Activated CD4-positive, alpha-beta T cell treated with anti-CD3 and anti-CD28 coated beads for 48 hours (primary cell): ENCODE data around the gene NUCKS1.
A peak's percentile ranks its signal among the peaks of the same experiment; 100 is the strongest.

Experiments
- DNase-seq: peaks from one replicate; pipeline ENCODE4 v3.0.0-alpha.2; 2020

Gene NUCKS1, protein sequence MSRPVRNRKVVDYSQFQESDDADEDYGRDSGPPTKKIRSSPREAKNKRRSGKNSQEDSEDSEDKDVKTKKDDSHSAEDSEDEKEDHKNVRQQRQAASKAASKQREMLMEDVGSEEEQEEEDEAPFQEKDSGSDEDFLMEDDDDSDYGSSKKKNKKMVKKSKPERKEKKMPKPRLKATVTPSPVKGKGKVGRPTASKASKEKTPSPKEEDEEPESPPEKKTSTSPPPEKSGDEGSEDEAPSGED

DNA sequence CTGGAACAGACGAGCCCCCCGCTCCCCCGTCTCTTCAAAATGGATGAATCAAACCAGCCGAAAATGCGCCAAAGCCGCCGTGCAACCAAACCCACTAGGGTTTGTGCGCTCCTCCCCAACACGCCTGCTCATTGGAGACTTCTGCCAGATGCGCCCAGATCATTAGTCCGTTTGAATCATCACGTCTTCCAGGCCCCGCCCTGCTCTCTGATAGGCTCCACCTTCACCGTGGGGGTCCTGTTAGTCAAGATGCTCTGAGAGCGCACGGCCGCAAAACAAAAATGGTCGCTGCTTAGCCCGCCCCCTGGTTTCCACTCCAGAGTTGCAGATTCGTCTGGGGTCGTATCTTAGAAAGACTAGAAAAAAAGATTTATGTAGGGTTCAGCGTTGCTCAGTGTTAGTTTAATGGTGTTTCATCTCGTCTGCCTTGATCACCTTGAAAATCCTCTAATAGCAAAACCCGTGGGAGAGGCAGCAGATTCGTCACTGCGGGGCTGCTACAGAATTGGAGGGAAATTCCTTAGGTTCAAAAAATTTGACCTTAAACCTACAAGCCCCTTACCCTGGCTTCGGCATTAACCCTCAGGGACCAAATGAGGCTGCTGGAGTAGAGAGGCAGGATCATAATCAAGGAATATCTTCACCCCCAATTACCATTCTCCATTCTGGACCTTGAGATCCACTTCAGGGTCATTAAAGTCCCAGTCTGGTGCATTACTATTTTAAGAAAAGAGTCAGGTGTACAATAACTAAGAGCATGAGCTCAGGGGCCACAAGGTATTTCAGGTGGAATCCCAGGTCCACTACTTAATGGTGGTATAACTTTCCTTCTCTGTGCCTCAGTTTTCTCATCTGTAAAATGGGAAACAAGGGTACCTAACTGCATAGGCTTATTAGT lies at the start of gene NUCKS1:
NUCKS1 (minus strand) TSS at position 45 of the 898 bp plus-strand sequence. CDS start 209 bp downstream, outside the sequence.
- DNase-seq = peak; percentile 97

DNA sequence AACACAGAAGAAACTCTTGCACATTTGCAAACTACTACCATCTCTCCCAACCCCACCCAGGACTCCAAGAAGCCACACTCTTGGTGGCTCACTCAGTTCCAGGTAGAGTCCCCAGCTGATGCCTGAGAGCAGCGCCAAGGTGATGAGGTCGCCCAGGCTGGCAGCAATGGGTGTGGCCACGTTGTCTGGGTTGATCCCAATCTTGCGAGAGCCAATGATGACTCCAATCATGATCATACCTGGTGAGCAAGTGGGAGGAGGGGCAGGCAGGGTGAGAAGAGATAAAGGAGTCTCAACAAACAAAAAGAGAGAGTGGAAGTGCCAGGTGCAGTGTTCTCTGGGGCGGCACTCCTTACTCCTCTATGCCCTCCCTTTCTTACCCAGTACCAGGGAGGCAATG lies 48.6 kb upstream of the NUCKS1 start:
- DNase-seq = no peak

DNA sequence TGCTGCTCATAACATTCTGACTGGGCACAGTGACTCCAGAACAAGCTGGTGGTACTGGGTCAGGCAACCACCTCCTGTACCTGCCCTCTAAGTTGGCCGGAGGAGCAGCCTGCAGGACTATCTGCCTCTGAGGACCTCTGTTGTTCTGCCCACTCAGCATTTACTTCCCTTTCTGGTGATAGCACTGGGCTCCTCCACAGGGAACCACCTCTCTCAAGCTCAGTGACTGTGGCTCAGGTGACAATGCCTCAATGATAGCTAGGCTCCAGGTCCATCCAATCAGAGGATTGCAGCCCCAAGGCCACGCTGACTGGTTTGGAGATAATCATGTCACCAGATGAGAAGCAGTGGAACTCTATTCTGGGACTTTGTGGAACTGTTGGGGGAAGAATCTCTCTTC lies 47.2 kb upstream of the NUCKS1 start:
- DNase-seq = no peak

DNA sequence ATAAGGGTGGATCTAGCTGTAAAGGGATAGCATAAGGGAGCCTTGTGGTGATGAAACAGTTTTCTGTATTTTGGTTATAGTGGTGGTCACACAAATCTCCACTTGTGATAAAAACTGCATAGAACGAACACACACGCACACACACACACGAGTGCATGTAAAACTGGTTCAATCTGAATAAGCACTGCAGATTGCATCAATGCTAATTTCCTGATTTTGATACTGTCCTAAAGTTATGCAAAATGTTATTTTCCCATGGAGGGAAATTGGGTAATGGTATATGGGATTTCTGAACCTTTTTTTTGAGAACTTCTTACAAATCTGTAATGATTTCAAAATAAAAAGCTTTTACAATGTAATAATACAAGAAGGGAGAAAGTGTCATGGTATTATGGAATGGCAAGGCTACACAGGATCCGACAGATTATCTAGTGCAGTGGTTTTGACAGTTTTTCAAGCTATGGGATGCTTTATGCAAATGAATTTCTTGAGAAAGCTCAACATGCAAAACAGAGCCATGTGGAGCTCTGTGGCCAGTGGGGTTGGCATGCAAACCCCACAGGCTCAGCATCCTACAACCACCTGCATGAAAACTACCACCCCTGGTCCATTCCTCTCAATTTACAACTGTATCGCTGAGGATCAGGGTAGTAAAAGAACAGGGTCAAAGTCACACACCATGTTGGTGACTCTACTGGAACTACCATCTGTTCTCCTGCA lies 44.2 kb upstream of the NUCKS1 start:
- DNase-seq = no peak

DNA sequence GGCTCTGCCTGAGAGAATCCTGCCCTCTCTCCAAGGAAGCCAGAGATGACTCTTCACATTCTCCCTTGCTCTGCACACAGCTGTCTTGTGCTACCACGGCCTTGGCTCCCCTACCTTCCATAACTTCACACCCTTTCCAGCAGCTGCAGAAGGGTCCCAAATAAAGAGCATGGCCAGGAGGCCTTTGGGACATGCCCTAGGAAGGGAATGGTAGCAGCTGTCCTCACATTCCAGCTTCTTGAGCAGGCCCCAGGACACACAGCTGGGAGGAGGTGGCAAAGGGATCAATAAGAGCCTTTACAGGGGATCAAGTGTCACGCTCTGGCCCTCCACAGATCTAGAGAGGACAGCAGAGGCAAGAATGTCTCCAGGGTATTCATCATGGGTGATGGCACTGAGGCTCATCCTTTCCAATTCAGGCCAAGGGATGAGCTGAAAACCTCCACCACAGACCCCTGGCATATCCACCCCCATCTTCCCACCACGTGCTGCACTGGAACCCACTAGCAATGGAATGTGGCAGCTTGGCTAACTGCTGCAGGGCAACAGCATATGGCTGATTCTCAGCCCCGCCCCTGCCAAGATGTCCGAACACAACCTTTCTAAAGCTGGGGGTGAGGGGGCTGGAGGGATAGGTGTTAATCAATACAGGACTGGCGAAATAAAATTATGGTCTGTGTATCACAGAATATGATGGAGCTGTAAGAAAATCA lies 43.1 kb upstream of the NUCKS1 start:
- DNase-seq = no peak

DNA sequence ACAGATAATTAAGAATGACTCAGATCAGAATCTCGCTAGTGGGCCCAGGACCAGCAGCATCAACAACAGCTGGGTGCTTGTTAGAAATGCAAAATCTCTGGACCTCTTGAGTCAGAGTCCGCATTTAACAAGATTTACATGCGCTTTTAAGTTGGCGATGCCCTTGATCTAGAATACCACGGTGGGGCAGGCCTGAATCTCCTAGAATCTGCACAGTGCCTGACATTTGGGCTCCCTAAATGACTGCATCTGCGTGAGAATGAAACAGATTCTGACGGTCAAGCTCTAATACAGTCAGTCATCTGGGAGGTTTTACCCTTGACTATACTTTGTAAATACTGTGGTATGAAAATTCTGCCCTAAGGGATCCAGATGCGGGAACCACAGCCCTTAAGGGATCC lies 42.5 kb upstream of the NUCKS1 start:
- no peak for DNase-seq

DNA sequence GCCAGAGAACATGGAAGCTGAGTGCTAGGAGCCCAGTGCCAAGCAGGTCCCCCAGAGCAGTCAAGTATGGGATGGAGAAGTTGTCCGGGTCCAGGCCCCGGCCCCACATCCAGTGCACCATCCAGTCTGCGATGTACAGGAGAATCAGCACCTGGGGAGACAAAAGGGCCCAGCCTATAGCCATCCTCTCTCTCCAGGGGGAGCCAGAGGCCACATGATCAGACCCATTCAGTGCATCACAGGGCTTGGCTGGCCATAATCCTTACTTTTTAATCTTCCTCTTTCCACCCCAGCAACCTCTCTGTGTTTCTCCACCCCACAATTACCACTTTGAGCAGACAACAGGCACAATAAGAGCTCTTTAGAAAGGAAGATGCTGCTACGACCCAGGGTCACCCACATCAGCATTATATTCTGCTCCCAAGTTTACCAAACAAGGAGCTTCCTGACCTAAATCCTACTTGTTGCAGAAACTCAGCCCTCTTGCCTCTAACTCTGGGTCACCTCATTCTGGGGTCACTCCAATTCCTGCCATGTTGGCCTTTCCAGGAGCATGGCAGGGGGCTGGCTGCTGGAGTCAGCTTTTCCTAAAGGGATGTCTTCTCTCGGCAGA lies 41.7 kb upstream of the NUCKS1 start:
- peak; percentile 66 for DNase-seq

DNA sequence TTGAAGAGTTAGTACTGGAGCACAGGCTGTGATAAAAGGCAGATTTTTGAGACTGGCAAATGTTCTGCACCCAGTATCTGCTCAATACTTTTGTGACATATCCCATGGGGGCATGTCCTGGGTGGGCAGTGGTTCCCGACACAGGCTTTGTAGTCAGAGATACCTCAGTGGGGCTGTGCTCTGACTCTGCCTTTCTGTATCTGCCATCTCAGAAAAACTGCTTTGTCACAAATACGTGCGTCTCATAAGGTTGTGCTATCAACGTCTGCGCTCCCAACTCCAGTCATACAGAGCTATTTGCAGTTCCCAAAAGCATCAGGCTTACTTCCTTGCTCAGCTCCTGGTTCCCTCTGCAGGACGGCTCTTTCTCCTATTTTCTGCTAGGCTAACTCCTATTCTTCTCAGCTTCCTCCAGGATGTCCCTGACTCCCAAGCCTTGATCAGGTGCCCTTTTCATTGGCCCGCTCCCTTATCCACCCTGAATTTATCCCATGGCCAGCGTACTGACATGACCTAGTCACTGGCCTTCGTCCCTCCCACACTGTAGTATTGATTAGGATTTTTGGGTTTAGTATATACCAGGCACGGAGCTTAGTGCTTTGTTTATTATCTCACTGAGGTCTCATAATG lies 37.4 kb upstream of the NUCKS1 start:
- no peak for DNase-seq

DNA sequence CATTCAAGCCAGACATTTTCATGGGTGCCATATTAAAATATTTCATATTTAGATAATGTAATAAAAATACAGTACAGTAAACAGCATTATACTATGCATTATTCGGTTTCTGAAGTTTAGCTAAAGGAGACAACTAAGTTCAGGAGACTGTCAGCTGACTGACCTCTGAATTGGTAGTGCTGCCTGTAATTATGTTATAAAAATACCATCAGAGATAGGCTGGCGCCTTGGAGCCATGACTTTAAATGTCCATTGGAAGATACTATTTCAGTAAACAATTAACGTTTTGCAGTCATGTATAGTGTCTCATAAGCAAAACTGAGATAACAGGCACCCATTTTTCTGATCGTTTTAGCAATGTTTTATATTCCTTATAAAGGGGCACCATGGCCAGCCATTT lies 36.6 kb upstream of the NUCKS1 start:
- DNase-seq = no peak

DNA sequence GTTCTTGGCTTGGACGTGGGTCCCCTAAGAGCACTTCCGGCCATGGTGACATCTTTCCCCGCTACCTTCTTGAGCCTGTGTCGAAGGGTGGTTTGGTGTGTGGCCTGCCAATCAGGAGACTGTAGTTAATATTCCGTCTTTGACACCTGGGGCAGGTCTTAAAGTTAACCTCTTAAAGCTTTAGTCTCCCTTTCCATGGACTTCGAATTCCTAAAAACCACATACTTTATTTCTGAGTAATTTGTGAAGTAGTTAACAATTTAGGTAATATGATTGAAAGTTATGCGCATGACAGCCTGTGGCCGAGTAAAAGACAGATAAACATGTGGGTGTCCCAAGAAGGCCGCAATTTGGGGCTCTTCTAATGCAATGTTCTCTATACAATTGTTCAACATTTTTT lies 35.5 kb upstream of the NUCKS1 start:
- DNase-seq = no peak

DNA sequence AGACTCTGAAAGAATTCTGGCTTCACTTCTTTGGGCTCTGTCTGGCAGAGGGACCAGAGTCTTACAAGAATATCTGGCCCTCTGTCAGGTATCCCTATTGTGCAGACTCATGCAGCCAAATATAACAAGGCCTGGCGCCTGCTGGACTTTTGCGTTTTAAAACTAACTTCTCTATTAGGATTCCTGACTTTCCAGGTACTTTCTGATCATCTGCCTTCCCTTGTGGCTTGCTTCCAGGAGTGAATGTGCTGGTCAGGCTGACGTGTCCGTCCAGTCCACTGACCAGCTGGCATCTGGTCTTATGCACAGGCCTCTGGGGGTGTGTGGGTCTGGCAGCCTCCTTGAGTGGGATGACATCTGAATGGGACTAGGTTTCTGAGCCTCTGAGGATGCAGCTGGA lies 33.9 kb upstream of the NUCKS1 start:
- no peak for DNase-seq

DNA sequence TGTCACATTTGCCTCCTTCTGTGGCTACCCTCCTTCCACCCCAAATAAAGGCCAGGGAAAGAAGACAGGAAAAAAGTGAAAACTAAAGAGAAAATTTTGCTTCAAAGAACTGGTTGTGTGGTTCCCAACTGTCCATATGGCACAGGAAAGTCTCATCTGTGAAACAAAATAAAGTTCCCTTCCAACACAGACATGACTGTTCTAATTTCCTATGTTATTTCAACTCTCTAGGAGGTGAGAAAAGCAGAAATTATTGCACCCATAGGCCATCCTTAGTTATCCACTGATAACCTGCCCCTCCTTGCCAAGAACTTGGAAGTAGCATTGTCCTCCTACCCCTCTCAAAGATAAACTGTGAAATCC lies 33.4 kb upstream of the NUCKS1 start:
- DNase-seq = no peak

DNA sequence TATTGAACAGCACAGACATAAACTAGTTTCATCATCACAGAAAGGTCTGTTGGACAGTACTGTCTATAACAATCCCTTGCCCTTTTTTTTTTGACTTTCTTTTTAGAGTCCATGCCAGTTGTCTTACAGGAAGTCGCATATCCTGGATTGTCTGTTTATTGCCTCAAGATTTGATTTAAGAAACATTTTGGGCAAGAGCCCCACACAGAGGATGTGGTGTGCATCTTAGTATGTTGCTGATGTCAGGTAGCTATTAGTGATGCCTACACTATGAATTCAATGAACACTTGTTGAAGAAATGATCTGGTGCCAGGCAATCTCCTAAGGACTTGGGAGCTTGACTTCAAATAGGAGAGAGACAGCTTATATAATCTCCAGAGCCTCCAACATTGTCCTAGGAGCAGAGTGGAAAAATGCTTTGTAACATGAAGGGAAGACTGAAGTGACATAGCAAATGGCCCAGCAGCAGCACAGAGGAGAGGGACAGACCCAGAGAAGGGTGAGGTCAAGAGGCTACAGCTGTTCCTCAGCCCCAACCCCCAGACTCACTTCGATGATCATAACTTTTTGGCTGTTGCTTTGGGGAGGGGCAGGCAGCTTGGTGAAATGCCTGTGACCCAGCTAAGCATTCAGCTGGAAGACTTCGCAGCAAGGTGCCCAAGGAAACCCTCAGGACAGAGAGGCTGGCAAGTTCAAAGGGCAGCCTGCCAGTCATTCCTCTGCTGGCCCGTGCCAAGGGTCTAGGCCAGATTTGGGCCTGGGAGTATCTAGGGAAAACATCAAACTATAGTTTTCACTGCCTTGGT lies 32.8 kb upstream of the NUCKS1 start:
- DNase-seq = no peak

DNA sequence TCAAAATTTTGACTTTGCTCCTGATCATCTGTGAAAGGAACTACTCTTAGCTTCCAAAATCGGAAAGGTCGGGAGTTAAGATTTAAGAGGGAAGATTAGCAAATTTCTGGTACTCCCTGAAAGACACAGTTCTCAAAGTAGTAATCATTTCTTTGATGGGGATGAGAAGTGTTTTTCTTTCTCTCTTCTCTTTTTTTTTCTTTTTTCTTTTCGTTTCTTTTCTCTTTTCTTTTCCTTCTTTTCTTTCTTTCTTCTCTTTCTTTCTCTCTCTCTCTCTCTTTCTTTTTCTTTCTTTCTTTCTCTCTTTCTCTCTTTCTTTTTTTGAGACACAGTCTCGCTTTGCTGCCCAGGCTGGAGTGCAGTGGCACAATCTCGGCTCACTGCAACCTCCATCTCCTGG lies 30.4 kb upstream of the NUCKS1 start:
- no peak for DNase-seq

DNA sequence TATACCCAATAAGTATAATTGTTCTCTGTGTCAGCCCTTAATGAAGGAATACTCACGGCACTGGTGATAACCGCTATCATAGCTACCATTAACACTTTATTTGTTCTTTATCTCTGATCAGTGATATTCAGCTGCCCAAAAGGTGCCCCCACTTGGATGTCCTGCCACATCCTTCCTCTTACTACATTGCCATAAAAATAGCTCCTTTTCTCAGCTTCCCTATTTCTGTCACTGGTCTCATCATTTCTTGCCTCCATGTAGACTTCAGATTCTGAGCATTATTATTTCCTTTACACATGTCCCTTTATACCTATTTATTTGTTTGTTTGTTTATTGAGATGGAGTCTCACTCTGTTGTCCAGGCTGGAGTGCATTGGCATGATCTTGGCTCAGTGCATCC lies 28.0 kb upstream of the NUCKS1 start:
- no peak for DNase-seq

DNA sequence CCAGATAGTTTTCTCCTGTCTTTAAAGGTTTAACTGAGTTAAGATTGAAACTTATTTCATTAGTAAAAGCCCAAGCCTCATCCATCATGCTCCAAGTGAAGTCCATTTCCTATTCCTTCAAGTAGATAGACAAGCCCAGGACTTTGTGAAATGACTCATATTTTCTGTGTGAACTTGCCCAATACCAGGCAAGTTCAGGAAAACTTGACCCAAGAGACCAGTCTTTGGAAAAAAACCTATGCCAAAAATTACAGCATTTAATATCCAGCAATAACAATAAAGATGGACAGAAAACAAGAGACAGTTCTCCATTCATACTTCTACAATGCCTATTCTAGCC lies 25.7 kb upstream of the NUCKS1 start:
- DNase-seq = no peak

DNA sequence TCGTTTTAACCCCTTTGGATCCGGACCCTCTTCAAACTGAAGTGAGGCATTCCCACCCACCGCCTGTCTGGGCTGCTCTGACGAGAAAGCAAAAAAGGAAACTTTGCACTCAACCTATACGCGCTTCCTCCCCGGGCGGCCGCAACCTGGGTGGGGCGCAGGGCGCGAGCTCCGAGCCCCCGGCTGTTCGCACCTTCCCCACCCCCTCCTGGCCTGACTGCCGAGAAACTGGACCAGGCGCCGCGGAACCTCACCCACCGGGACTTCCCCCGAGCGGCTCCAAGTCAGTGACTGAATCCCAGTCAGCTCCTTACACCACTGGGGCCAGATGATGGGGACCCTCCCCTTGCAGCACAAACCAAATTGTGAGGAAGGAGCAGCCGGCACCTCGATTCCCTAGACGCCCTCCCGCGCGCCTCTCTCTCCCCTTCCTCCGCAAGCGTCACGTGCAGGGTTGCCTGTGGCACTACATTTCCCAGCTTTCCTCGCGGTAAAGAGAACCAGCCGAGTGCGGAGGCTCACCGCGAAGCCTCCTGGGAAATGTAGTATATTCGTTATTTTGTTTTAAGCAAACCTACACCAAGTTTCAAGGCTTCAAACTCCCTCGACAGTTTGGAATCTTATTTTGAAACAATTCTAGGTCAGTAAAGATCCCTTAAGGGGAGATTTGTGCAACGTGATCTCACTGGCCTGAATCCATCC lies 25.2 kb upstream of the NUCKS1 start, which contains the start of gene RAB29:
RAB29 (minus strand) TSS at position 468 of the 702 bp plus-strand sequence. CDS start 526 bp downstream, outside the sequence.
- peak; percentile 87 for DNase-seq

DNA sequence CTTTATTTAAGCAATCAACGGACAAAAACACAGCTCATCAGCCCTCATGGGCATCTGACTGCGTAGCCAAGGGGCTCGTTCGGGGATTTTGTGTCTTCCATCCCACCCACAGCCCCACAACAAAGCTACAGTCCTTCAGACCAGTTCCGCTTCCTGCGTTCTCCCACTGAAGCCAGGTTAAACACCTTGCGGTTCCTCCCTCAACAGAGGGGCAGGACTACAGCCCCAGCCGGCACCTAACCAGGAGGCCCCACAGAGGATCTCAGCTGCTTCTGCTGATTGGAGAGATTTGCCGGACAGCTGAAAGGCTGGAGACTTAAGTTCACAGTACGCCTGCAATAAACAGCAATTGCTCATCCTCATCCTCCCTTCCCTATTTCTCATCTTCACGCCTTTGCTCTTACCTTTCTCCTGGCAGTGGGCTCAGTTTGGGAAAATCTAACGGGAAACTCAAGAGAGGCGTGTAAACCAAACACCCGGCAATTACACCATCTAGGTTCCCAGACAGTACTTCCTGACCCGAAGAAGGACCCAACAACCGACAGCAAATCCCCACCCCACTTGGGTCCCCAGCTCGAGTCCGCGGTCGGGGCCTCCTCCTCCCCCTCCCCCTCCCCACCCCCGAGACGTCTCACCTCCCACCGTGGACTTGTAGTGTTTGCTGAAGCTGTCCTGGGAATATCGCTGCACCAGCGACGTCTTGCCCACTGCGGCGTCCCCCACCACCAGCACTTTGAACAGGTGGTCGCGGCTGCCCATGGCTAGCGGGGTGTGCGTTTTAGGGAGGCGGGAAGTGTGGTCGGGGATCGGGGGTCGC lies 24.4 kb upstream of the NUCKS1 start:
- peak; percentile 47 for DNase-seq

DNA sequence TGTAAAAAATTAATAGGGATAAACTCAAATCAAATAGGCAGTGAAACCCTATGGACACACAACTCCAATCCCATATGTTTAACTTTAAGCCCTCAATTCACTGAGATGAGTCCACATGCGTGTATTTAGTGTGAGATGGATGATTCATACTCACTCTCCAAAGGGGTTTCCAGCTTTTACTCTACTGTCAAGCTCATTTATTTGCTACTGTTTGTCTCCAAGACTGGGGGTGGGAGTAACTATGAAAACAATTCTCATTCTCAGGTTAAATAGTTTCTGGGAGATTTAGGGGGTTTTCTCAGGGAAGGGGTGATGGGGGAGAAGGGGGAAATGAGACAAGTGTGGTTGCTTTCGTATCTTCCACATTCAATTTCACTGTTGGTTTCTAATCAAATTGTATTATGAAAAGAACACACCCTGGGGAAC lies 22.6 kb upstream of the NUCKS1 start:
- DNase-seq = no peak

DNA sequence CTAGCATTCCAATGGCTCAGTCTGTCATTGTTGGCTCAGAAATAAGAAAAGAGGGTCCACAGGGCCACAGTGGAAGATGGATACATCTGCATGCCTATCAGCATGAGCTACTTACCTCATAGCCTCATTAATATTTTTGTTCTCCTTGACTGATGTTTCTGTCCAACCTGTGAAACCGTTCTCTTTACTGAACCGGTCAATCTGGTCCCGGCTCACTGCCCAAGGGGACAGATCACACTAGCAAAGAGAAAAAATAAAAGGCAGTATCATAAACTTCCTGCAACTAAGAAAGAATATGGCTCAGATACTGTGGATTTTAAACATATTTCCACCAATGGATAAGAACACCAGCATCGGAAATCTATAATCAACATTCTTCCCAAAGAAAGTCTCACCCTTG lies 20.6 kb upstream of the NUCKS1 start:
- DNase-seq = no peak
